ENCODE data around the gene EZR.

GRCh38 chr6:158753811-158754210 lies 65.4 kb downstream of the EZR start:
- TF ChIP-seq POLR2AphosphoS5 (IDR thresholded peaks at IDR 0.05; ENCODE audit: borderline replicate concordance, low read depth, low read length): no peak
- TF ChIP-seq EZH2 (IDR thresholded peaks at IDR 0.05): no peak
- no peak for TF ChIP-seq FOXP2 (optimal IDR thresholded peaks at IDR 0.05; ENCODE audit: control extremely low read depth, extremely low read length, insufficient read depth)

All from SK-N-MC (cell line).